ENCODE measurements around the gene UFC1. TPM values are rescaled to one million over a fixed set of nuclear protein-coding genes. Genes with fewer than 3 reads are reported as not detected.
A peak's percentile ranks its signal among the peaks of the same experiment; 100 is the strongest.

Gene UFC1
- total and polyA plus RNA-seq, 8 donors, result 93.8 to 163 (median 144) TPM

DNA sequence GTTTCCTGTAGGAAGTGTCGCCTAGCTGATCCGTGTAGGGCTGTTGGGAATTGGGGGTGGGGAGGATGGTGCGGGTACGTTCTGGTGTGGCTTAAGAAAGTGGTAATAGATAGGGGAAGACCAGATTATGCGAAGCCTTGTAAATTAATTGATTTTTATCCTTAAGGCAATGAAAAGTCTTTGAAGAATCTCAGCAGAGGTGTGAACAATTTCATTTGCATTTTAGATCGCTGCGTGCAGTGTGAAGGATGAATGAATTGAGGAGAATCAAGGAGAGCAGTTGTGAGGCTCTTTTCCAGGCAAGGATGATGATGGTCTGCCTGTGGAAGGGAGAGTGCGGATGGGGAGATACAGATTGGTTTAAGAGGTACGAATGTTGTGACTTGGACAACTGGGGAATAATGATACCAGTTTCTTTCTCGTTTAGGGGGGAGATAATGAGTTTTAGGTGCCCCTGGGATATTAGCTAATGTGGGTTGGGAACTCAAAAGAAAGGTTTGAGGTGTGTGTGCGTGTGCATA lies 20.5 kb upstream of the UFC1 start:
- DNase-seq (no peak), ATAC-seq (no peak)
- TF ChIP-seq, protein P1, sequence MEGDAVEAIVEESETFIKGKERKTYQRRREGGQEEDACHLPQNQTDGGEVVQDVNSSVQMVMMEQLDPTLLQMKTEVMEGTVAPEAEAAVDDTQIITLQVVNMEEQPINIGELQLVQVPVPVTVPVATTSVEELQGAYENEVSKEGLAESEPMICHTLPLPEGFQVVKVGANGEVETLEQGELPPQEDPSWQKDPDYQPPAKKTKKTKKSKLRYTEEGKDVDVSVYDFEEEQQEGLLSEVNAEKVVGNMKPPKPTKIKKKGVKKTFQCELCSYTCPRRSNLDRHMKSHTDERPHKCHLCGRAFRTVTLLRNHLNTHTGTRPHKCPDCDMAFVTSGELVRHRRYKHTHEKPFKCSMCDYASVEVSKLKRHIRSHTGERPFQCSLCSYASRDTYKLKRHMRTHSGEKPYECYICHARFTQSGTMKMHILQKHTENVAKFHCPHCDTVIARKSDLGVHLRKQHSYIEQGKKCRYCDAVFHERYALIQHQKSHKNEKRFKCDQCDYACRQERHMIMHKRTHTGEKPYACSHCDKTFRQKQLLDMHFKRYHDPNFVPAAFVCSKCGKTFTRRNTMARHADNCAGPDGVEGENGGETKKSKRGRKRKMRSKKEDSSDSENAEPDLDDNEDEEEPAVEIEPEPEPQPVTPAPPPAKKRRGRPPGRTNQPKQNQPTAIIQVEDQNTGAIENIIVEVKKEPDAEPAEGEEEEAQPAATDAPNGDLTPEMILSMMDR (IDR thresholded peaks at IDR 0.05), result no peak
- H3K4me1 ChIP-seq, result peaks cover 8 to 64% of the 10 kb centered on the region in 2 donors
- no peaks in the 10 kb centered on the region for H3K9me3 ChIP-seq
- no peaks in the 10 kb centered on the region for H3K27me3 ChIP-seq
- peak overlapping the region; percentile 58 to 68 for H3K4me3 ChIP-seq
- H3K27ac ChIP-seq, result peak overlapping the region; percentile 95 to 97
- peaks cover 0 to 12% of the 10 kb centered on the region in 2 donors for H3K36me3 ChIP-seq
- intact Hi-C loops (cut with DNase I), result no loop called here

- TF ChIP-seq, protein P1 (IDR thresholded peaks at IDR 0.05), result no peak
- Histone ChIP-seq H3K27ac (no peak overlapping the region), H3K27me3 (no peaks in the 10 kb centered on the region), H3K4me1 (peaks cover 3 to 34% of the 10 kb centered on the region in 2 donors), H3K9me3 (no peaks in the 10 kb centered on the region), H3K36me3 (no peaks in the 10 kb centered on the region), H3K4me3 (no peak overlapping the region)
- intact Hi-C loops (cut with DNase I), result no loop called here
- DNase-seq (no peak), ATAC-seq (no peak)
Measured at GRCh38 chr1:161137881-161138280, 15.9 kb upstream of the UFC1 start.

- intact Hi-C loops (cut with DNase I), result no loop called here
- ATAC-seq (no peak), DNase-seq (no peak)
- TF ChIP-seq, protein P1 (IDR thresholded peaks at IDR 0.05), result no peak
- H3K4me3 ChIP-seq, result no peak overlapping the region
- H3K27me3 ChIP-seq, result no peaks in the 10 kb centered on the region
- no peaks in the 10 kb centered on the region for H3K36me3 ChIP-seq
- peaks cover 3 to 32% of the 10 kb centered on the region in 2 donors for H3K4me1 ChIP-seq
- H3K27ac ChIP-seq, result peak overlapping the region in 1 of 2 donors; percentile 24
- H3K9me3 ChIP-seq, result no peaks in the 10 kb centered on the region
Measured at GRCh38 chr1:161138431-161138830, 15.3 kb upstream of the UFC1 start.

DNA sequence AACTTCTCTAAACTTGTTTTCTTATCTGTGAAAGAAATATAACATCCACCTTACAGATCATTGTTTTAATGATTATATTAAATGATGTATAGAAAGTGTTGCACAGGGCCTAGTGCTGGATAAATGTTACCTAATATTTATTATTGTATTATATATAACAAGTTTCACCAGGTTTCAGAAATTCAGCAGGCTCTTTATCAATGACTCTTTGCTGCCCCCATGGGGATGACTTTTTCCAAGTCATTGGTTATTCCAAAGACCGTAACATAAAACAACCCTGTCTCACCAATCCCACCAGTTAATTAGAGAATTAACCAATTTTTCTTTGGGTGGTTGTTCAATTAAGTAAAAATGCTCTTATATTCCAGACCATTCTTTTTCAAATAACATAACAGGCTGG lies 14.0 kb upstream of the UFC1 start:
- no peaks in the 10 kb centered on the region for H3K9me3 ChIP-seq
- no peak overlapping the region for H3K27ac ChIP-seq
- ATAC-seq (peak; percentile 71), DNase-seq (peak in 1 of 4 donors; percentile 54)
- no peak overlapping the region for H3K4me3 ChIP-seq
- TF ChIP-seq, protein P1 (IDR thresholded peaks at IDR 0.05), result peak; percentile 24 to 42
- H3K36me3 ChIP-seq, result no peaks in the 10 kb centered on the region
- H3K27me3 ChIP-seq, result no peaks in the 10 kb centered on the region
- H3K4me1 ChIP-seq, result peaks cover 0 to 21% of the 10 kb centered on the region in 2 donors
- intact Hi-C loops (cut with DNase I), result no loop called here

DNA sequence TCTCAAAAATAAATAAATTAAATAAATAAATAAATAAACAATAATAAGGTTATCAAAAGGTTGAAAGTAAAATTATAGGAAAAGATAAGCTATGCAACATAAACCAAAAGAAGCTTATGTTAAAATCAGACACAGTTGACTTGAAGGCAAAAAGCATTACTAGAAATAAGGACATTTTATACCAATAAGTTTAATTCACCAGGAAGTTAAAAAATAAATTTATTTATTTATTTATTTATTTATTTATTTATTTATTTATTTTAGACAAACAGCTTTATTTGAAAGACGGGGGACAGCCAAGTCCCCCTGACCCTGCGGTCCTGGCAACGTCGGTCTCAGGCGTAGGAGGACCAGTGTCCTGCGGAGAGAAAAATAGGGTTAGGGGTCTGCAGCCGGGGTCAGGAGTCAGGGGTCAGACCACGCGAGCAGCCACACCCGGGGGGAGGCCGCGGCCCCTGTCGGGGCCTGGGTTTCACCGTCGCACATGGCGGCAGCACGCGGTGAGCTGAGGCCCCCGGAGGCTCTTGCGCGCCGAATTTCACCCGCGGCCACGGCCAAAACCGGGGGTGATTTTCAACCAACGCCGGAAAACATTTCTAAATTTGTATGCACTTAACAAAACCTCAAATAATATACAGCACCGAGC lies 12.9 kb upstream of the UFC1 start:
- TF ChIP-seq, protein P1 (IDR thresholded peaks at IDR 0.05), result no peak
- no peak for DNase-seq
- Histone ChIP-seq H3K27ac (no peak overlapping the region), H3K4me1 (peaks cover 0 to 17% of the 10 kb centered on the region in 2 donors), H3K9me3 (no peaks in the 10 kb centered on the region), H3K4me3 (no peak overlapping the region), H3K27me3 (no peaks in the 10 kb centered on the region), H3K36me3 (no peaks in the 10 kb centered on the region)
- intact Hi-C loops (cut with DNase I), result no loop called here
- no peak for ATAC-seq
